Caco-2 (cell line): Measurements from ENCODE around the gene CHDH. TPM values are rescaled to one million over a fixed set of nuclear protein-coding genes. Genes with fewer than 3 reads are reported as not detected.

Experiments used
- BruUV-seq: library from RNA; stranded (reverse); fragments of 400-500 nt; replicated peaks from 2 replicates; lab custom pipeline; 2021; lab: Mats Ljungman, UMichigan
- CTCF ChIA-PET: fragments of 300-600 bp; sonication (Branson Sonifier 250); formaldehyde crosslinking; loops from one replicate; lab custom pipeline; 2022; ENCODE audit warnings: antibody characterized with exemption; lab: Charles Lee
- POLR2A ChIA-PET: fragments of 300-600 bp; sonication (Branson Sonifier 250); formaldehyde crosslinking; loops from one replicate; lab custom pipeline; 2022; ENCODE audit warnings: antibody characterized with exemption; lab: Charles Lee
- DNase-seq, 2 experiments: peaks; one replicate each; pipeline versions ENCODE4 v3.0.0 to v3.0.0-alpha.2; 2020 to 2022
- H3K27me3 ChIP-seq: replicated peaks from 2 replicates; pipeline ENCODE4 v1.6.0; 2011; ENCODE audit warnings: low read length; ENCODE audit not compliant: control insufficient read depth, insufficient read depth
- H3K36me3 ChIP-seq: 2 replicates; pipeline ENCODE4 v1.5.1; 2011; ENCODE audit warnings: low read length; ENCODE audit not compliant: control insufficient read depth, insufficient read depth
- H3K4me1 ChIP-seq: fragments of 250-450 bp; sonication (Bioruptor Pico); 2 replicates; pipeline ENCODE4 v1.5.1; 2020; ENCODE audit warnings: mild to moderate bottlenecking
- H3K4me3 ChIP-seq: 2 replicates; pipeline ENCODE4 v1.5.1; 2011; ENCODE audit warnings: low read depth, mild to moderate bottlenecking, control low read depth, low read length
- H3K9me3 ChIP-seq: fragments of 250-450 bp; sonication (Bioruptor Pico); 2 replicates; pipeline ENCODE4 v1.5.1; 2020; ENCODE audit warnings: mild to moderate bottlenecking, moderate library complexity
- H3K27ac Mint-ChIP-seq: one replicate; pipeline ENCODE4 v1.8.0; 2022; ENCODE audit warnings: mixed read lengths; ENCODE audit not compliant: unreplicated experiment
- H3K27me3 Mint-ChIP-seq: one replicate; pipeline ENCODE4 v1.8.0; 2022; ENCODE audit warnings: mixed read lengths; ENCODE audit not compliant: insufficient read depth, unreplicated experiment
- H3K36me3 Mint-ChIP-seq: one replicate; pipeline ENCODE4 v1.8.0; 2022; ENCODE audit warnings: mild to moderate bottlenecking, mixed read lengths; ENCODE audit not compliant: insufficient read depth, unreplicated experiment
- H3K4me1 Mint-ChIP-seq: one replicate; pipeline ENCODE4 v1.8.0; 2022; ENCODE audit warnings: low read depth, mixed read lengths; ENCODE audit not compliant: unreplicated experiment
- H3K4me3 Mint-ChIP-seq: one replicate; pipeline ENCODE4 v1.8.0; 2022; ENCODE audit warnings: mild to moderate bottlenecking, moderate library complexity, mixed read lengths; ENCODE audit not compliant: unreplicated experiment
- H3K9me3 Mint-ChIP-seq: one replicate; pipeline ENCODE4 v1.8.0; 2022; ENCODE audit warnings: mixed read lengths; ENCODE audit not compliant: unreplicated experiment
- intact Hi-C: fragments of 100-400 bp; cut with micrococcal nuclease; formaldehyde crosslinking; loops from one replicate; pipeline ENCODE4 v1.10.0; 2022; ENCODE audit not compliant: unreplicated experiment
- total RNA-seq: library from RNA; stranded (reverse); gene quantifications from 2 replicates; pipeline ENCODE4 v1.2.3, GENCODE V29; 2022
- TF ChIP-seq, protein P1 (sequence below), 2 experiments: fragments of 200-600 bp in 1 of 2; IDR thresholded peaks; 1 replicate in 1 of 2; 2 replicates in 1 of 2; pipeline versions ENCODE4 v1.5.1 to v1.8.0; 2011 to 2022; ENCODE audit warnings: antibody characterized with exemption in 1 of 2, control low read depth in 1 of 2, inconsistent platforms in 1 of 2, low read depth in 1 of 2, low read length in 1 of 2, mild to moderate bottlenecking in 1 of 2, moderate library complexity in 1 of 2; ENCODE audit not compliant: insufficient read depth in 1 of 2, severe bottlenecking in 1 of 2, unreplicated experiment in 1 of 2

The CHDH gene
- total RNA-seq, 1 experiment from 2014 or later = 32.4 TPM

DNA sequence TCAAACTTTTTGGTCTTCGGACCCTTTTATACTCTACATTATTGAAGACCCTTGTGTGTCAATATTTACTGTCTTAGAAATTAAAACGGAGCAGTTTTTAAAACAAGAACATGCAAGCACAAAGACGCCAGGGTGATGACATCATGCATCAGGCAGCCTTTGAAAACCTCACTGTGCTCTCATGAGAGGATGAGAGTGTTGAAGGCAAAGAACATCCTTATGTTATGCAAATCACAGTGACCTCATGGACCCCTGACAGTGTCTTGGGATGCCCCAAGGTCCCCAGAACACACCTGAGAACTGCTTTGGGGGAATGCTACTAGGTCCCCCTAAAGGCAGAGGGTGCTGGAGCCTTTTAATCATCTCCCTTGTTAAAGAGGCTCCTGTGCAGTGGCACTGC lies 51.6 kb downstream of the CHDH start:
- no TSS peak for BruUV-seq
- Mint-ChIP-seq H3K36me3 (no peaks in the 10 kb centered on the region), H3K4me1 (no peaks in the 10 kb centered on the region), H3K9me3 (no peaks in the 10 kb centered on the region), H3K27ac (no peak overlapping the region), H3K27me3 (no peaks in the 10 kb centered on the region), H3K4me3 (no peak overlapping the region)
- no peaks in the 10 kb centered on the region for H3K36me3 ChIP-seq
- no peak for DNase-seq
- H3K27me3 ChIP-seq = no peaks in the 10 kb centered on the region
- CTCF ChIA-PET = no interaction called here
- H3K4me1 ChIP-seq = peaks cover 5% of the 10 kb centered on the region; the same call in 1 of the 2 replicates
- no peak overlapping the region for H3K4me3 ChIP-seq
- intact Hi-C loops = no loop called here
- POLR2A ChIA-PET = no interaction called here
- H3K9me3 ChIP-seq = no peaks in the 10 kb centered on the region
- TF ChIP-seq, protein P1, sequence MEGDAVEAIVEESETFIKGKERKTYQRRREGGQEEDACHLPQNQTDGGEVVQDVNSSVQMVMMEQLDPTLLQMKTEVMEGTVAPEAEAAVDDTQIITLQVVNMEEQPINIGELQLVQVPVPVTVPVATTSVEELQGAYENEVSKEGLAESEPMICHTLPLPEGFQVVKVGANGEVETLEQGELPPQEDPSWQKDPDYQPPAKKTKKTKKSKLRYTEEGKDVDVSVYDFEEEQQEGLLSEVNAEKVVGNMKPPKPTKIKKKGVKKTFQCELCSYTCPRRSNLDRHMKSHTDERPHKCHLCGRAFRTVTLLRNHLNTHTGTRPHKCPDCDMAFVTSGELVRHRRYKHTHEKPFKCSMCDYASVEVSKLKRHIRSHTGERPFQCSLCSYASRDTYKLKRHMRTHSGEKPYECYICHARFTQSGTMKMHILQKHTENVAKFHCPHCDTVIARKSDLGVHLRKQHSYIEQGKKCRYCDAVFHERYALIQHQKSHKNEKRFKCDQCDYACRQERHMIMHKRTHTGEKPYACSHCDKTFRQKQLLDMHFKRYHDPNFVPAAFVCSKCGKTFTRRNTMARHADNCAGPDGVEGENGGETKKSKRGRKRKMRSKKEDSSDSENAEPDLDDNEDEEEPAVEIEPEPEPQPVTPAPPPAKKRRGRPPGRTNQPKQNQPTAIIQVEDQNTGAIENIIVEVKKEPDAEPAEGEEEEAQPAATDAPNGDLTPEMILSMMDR (IDR thresholded peaks at IDR 0.05; ENCODE audit: insufficient read depth in 1 of 2, low read depth in 1 of 2, low read length in 1 of 2, severe bottlenecking in 1 of 2, unreplicated experiment in 1 of 2) = no peak

DNA sequence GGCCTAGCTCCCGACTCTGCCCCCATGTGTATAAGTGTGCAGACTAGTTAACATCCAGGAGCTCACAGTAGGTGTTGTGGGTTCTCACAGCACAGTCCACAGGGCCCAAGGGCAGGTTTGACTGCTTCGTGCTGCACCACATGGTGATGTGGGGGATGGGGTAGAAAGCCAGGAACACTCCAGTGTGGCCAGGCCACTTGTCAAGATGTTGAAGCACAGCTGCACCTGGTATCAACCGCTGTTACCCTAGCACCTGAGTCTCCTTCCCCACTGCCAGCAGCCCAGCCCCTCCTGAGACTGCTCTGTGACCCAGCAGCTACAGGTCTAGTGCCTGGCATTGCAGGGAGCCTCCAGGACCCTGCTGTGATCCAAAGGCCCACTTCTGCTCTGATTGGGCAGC lies 53.4 kb downstream of the CHDH start:
- Mint-ChIP-seq H3K4me1 (no peaks in the 10 kb centered on the region), H3K36me3 (no peaks in the 10 kb centered on the region), H3K27me3 (no peaks in the 10 kb centered on the region), H3K27ac (no peak overlapping the region), H3K9me3 (no peaks in the 10 kb centered on the region), H3K4me3 (no peak overlapping the region)
- CTCF ChIA-PET = no interaction called here
- Histone ChIP-seq H3K36me3 (no peaks in the 10 kb centered on the region), H3K9me3 (no peaks in the 10 kb centered on the region), H3K4me3 (no peak overlapping the region), H3K4me1 (0 out of 2 replicates have a peak, but pooled peaks cover 5% of the 10 kb centered on the region), H3K27me3 (no peaks in the 10 kb centered on the region)
- no peak for DNase-seq
- TF ChIP-seq, protein P1 (IDR thresholded peaks at IDR 0.05; ENCODE audit: insufficient read depth in 1 of 2, low read depth in 1 of 2, low read length in 1 of 2, severe bottlenecking in 1 of 2, unreplicated experiment in 1 of 2) = no peak
- intact Hi-C loops = no loop called here
- POLR2A ChIA-PET = no interaction called here
- no TSS peak for BruUV-seq

DNA sequence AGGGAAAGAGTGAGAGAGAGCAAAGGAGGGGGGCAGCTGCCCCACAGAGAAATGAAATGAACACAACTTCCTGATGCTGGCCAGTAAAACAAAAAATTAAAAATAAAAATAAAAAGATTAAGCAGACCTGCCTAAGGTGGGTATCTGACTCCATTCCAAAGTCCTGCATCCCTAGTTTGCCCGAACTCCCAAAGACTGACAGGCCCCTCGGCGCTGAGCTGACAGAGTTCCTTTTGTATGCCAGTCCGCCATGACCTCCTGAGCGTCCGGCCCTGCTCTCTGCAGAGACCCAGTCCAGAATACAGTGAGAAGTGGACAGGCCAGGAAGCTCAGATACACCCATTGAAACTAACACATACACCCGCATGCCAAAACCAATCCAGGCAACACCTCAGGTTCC lies 54.9 kb downstream of the CHDH start:
- H3K4me1 Mint-ChIP-seq = no peaks in the 10 kb centered on the region
- no TSS peak for BruUV-seq

More for the DNA sequence above, 54.9 kb downstream of the CHDH start:
- TF ChIP-seq, protein P1 (IDR thresholded peaks at IDR 0.05; ENCODE audit: insufficient read depth in 1 of 2, low read depth in 1 of 2, low read length in 1 of 2, severe bottlenecking in 1 of 2, unreplicated experiment in 1 of 2) = no peak
- ChIA-PET POLR2A (no interaction called here), CTCF (no interaction called here)
- Histone ChIP-seq H3K36me3 (no peaks in the 10 kb centered on the region), H3K9me3 (no peaks in the 10 kb centered on the region), H3K27me3 (no peaks in the 10 kb centered on the region), H3K4me1 (0 out of 2 replicates have a peak, but pooled peaks cover 5% of the 10 kb centered on the region), H3K4me3 (no peak overlapping the region)
- Mint-ChIP-seq H3K9me3 (no peaks in the 10 kb centered on the region), H3K36me3 (no peaks in the 10 kb centered on the region), H3K4me3 (no peak overlapping the region), H3K27me3 (no peaks in the 10 kb centered on the region), H3K27ac (no peak overlapping the region)
- intact Hi-C loops = no loop called here
- no peak for DNase-seq
